Glutamatergic neuron (in vitro differentiated cells): ENCODE measurements around the gene CZIB. TPM values are rescaled to one million over a fixed set of nuclear protein-coding genes. Genes with fewer than 3 reads are reported as not detected.

Source experiments
- DNase-seq: peaks from one replicate; pipeline ENCODE4 v3.0.0; 2022
- H3K27ac Mint-ChIP-seq: one replicate; pipeline ENCODE4 v1.8.0; 2020; ENCODE audit warnings: mild to moderate bottlenecking, mixed read lengths, inconsistent platforms; ENCODE audit not compliant: unreplicated experiment
- H3K27me3 Mint-ChIP-seq: one replicate; pipeline ENCODE4 v1.8.0; 2020; ENCODE audit warnings: mild to moderate bottlenecking, moderate library complexity, mixed read lengths, inconsistent platforms; ENCODE audit not compliant: unreplicated experiment
- H3K36me3 Mint-ChIP-seq: one replicate; pipeline ENCODE4 v1.8.0; 2020; ENCODE audit warnings: mild to moderate bottlenecking, mixed read lengths, inconsistent platforms; ENCODE audit not compliant: unreplicated experiment
- H3K4me1 Mint-ChIP-seq: one replicate; pipeline ENCODE4 v1.8.0; 2020; ENCODE audit warnings: mild to moderate bottlenecking, low read depth, mixed read lengths, inconsistent platforms; ENCODE audit not compliant: unreplicated experiment
- H3K4me3 Mint-ChIP-seq: one replicate; pipeline ENCODE4 v1.8.0; 2020; ENCODE audit warnings: mild to moderate bottlenecking, mixed read lengths, inconsistent platforms; ENCODE audit not compliant: unreplicated experiment
- H3K9me3 Mint-ChIP-seq: one replicate; pipeline ENCODE4 v1.8.0; 2020; ENCODE audit warnings: mild to moderate bottlenecking, moderate library complexity, mixed read lengths, inconsistent platforms; ENCODE audit not compliant: unreplicated experiment
- total RNA-seq: library from RNA; stranded (reverse); fragmentation: NEBNext Ultra II Directional; extraction: Animal tissue kit (Norgen Biotek cat#: 25700); gene quantifications from one replicate; pipeline ENCODE4 v1.2.1, GENCODE V29; 2021; ENCODE audit not compliant: unreplicated experiment
- TF ChIP-seq, protein P1 (sequence below): fragments of 200-600 bp; sonication (generic); IDR thresholded peaks from one replicate; pipeline ENCODE4 v1.5.0; 2021; ENCODE audit not compliant: partially characterized antibody, unreplicated experiment

Gene CZIB
- total RNA-seq, 1 donor from 2014 or later, result 48.5 TPM

DNA sequence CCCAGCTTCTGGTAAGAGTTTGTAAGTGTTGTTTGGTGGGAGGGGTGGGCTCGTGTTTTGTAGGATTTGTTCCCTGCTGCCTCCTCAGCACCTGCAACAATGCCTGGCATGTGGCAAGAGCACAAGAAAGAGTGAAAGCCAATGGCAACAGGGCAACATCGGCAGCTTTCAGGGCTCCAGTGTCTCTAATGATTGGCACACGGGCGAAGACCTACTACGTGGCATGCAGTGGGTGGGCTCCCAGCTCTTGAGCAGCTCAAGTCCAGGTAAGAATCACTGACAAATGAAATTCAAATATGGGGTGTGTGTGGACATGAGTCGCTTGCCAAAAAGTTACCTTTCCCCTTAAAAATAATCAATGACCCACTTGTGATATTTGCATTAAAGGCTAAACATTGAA is 54.1 kb downstream of the CZIB start:
- no peaks in the 10 kb centered on the region for H3K27me3 Mint-ChIP-seq
- no peaks in the 10 kb centered on the region for H3K9me3 Mint-ChIP-seq
- TF ChIP-seq, protein P1, sequence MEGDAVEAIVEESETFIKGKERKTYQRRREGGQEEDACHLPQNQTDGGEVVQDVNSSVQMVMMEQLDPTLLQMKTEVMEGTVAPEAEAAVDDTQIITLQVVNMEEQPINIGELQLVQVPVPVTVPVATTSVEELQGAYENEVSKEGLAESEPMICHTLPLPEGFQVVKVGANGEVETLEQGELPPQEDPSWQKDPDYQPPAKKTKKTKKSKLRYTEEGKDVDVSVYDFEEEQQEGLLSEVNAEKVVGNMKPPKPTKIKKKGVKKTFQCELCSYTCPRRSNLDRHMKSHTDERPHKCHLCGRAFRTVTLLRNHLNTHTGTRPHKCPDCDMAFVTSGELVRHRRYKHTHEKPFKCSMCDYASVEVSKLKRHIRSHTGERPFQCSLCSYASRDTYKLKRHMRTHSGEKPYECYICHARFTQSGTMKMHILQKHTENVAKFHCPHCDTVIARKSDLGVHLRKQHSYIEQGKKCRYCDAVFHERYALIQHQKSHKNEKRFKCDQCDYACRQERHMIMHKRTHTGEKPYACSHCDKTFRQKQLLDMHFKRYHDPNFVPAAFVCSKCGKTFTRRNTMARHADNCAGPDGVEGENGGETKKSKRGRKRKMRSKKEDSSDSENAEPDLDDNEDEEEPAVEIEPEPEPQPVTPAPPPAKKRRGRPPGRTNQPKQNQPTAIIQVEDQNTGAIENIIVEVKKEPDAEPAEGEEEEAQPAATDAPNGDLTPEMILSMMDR, result no peak
- H3K4me3 Mint-ChIP-seq, result no peak overlapping the region
- H3K4me1 Mint-ChIP-seq, result peaks cover 9% of the 10 kb centered on the region
- no peak for DNase-seq
- H3K27ac Mint-ChIP-seq, result no peak overlapping the region
- H3K36me3 Mint-ChIP-seq, result no peaks in the 10 kb centered on the region

DNA sequence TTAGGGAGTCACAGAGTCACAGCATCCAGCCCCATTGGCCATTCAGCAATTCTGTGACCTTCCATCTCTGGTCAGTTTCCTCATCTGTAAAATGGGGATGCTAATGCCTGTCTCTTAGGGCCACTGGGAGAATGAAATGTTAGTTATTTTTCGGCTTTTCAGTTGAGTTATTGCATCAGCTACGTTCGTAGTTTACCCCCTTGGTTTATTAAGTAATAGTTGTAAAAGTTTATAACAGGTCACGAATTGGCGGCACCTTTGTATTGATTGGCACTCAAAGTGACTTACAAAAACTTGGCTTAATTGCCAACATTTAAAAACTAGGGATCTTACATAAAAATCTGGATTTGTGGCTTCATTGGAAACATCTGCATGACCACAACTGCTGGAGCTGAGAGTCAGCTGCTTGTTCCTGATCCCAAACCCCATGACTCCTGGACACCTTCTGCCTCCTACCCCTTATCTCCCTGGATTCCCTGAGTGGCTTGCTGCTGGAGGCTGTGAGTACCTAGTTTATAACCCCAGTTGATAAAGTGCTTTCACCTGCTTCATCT is 54.9 kb downstream of the CZIB start:
- Mint-ChIP-seq H3K27me3 (no peaks in the 10 kb centered on the region), H3K27ac (no peak overlapping the region), H3K4me3 (no peak overlapping the region), H3K36me3 (no peaks in the 10 kb centered on the region), H3K4me1 (peaks cover 7% of the 10 kb centered on the region), H3K9me3 (no peaks in the 10 kb centered on the region)
- DNase-seq, result no peak
- TF ChIP-seq, protein P1, result no peak

Other genes starting within 250 kb of the CZIB start
- gene PODN, start 158.4 kb downstream of the CZIB start, total RNA-seq, result 3.1 TPM
- not detected for gene SLC1A7, start 78.0 kb downstream of the CZIB start, total RNA-seq
- gene CPT2, start 23.8 kb downstream of the CZIB start, total RNA-seq, result 21.7 TPM
- gene MAGOH, start 17.9 kb upstream of the CZIB start, total RNA-seq, result 27.3 TPM
- gene LRP8, start 107.4 kb upstream of the CZIB start, total RNA-seq, result 57.9 TPM
- not detected for gene DMRTB1, start 238.8 kb upstream of the CZIB start, total RNA-seq